Memory B cell (primary cell): Measurements from ENCODE around the gene BASP1.
A peak's percentile ranks its signal among the peaks of the same experiment; 100 is the strongest.
"Not testable (repeated sequence)": the region's sequence is repeated elsewhere in the genome, so short reads cannot be mapped to it uniquely, and the experiment has no call there.

Source experiments
- ATAC-seq: fragments of 150-1000 bp; cut with Tn5 transposase; 2 replicates; pipeline ENCODE4 v1.10.0; 2021; ENCODE audit warnings: low read depth, mild to moderate bottlenecking, moderate library complexity
- DNase-seq, 2 donors: peaks; one replicate each; pipeline ENCODE4 v3.0.0; 2022; ENCODE audit warnings: low spot score in 2 of 2
- H3K27ac Mint-ChIP-seq: one replicate; pipeline ENCODE4 v1.8.0; 2022; ENCODE audit warnings: mild to moderate bottlenecking, moderate library complexity, mixed read lengths
- H3K27me3 Mint-ChIP-seq: one replicate; pipeline ENCODE4 v1.8.0; 2022; ENCODE audit warnings: mixed read lengths
- H3K36me3 Mint-ChIP-seq: one replicate; pipeline ENCODE4 v1.8.0; 2022; ENCODE audit warnings: mild to moderate bottlenecking, mixed read lengths
- H3K4me1 Mint-ChIP-seq: one replicate; pipeline ENCODE4 v1.8.0; 2022; ENCODE audit warnings: mixed read lengths
- H3K4me3 Mint-ChIP-seq: one replicate; pipeline ENCODE4 v1.8.0; 2022; ENCODE audit warnings: mild to moderate bottlenecking, moderate library complexity, mixed read lengths
- H3K9me3 Mint-ChIP-seq: one replicate; pipeline ENCODE4 v1.8.0; 2022; ENCODE audit warnings: mixed read lengths

Gene BASP1

DNA sequence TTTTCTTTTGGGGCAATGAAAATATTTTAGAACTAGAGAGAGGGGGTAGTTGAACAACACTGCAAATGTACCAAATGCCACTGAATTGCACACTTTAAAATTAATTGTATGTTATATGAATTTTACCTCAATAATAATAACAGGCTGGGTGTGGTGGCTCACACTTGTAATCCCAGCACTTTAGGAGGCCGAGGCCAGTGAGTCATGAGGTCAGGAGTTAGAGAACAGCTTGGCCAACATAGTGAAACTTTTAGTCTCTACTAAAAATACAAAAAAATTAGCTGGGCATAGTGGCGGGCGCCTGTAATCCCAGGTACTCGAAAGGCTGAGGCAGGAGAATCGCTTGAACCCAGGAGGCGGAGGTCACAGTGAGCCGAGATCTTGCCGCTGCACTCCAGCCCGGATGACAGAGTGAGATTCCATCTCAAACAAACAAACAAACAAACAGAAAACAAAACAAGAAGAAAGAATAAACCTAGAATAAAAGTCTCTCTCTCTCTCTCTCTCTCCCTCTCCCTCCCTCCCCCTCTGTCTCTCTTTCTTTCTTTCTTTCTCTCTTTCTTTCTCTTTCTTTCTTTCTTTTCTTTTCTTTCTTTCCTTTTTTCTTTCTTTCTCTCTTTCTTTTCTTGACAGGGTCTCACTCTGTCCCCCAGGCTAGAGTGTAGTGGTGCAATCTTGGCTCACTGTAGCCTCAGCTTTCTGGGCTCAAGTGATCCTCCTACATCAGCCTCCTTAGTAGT, 91.1 kb downstream of the BASP1 start:
- H3K36me3 Mint-ChIP-seq, result no peaks in the 10 kb centered on the region
- H3K4me3 Mint-ChIP-seq, result no peak overlapping the region
- no peak for ATAC-seq
- no peaks in the 10 kb centered on the region for H3K9me3 Mint-ChIP-seq
- no peaks in the 10 kb centered on the region for H3K4me1 Mint-ChIP-seq
- no peaks in the 10 kb centered on the region for H3K27me3 Mint-ChIP-seq
- H3K27ac Mint-ChIP-seq, result no peak overlapping the region
- no peak for DNase-seq

DNA sequence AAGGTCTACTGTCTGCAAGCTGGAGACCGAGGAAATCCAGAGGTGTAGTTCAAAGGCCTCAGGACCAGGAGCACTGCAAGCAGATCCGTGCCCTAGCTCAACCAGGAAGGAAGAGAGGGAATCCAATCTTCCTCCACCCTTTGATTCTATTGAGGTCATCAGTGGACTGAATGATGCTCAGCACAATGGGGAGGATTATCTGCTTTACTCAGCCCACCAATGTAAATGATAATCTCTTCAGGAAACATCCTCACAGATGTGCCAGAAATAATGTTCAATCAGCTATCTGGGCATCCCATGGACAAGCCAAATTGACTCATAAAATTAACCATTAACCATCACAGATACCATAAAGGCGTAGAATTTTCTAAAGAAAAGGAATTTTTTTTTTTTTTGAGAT, 92.0 kb downstream of the BASP1 start:
- no peaks in the 10 kb centered on the region for H3K27me3 Mint-ChIP-seq
- ATAC-seq, result no peak

DNA sequence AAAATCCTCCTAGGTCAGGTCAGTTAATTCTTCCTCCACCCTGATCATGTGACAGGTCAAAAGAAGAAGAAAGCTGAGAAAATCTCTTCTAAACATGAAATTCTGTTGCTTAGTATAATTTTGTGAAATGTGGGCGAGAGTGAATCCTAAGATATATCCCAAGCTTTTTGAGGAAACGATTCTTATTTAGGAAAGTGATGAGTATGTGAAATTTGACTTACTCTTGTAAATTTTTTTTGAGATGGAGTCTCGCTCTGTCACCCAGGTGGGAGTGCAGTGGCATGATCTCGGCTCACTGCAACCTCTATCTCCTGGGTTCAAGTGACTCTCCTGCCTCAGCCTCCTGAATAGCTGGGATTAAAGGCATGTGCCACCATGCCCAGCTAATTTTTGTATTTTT, 93.1 kb downstream of the BASP1 start:
- H3K36me3 Mint-ChIP-seq, H3K27ac Mint-ChIP-seq, H3K9me3 Mint-ChIP-seq, ATAC-seq, H3K4me3 Mint-ChIP-seq, H3K27me3 Mint-ChIP-seq, DNase-seq, H3K4me1 Mint-ChIP-seq: not testable (repeated sequence)

More for the DNA sequence above, 92.0 kb downstream of the BASP1 start:
- Mint-ChIP-seq H3K9me3 (no peaks in the 10 kb centered on the region), H3K4me1 (no peaks in the 10 kb centered on the region), H3K36me3 (no peaks in the 10 kb centered on the region), H3K27ac (no peak overlapping the region), H3K4me3 (no peak overlapping the region)
- DNase-seq, result no peak

DNA sequence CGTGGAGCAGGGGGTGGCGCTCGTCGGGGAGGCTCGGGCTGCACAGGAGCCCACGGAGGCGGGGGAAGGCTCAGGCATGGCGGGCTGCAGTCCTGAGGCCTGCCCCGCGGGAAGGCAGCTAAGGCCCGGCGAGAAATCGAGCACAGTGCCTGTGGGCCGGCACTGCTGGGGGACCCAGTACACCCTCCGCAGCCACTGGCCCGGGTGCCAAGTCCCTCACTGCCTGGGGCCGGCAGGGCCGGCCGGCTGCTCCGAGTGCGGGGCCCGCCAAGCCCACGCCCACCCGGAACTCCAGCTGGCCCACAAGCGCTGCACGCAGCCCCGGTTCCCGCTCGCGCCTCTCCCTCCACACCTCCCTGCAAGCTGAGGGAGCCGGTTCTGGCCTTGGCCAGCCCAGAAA, 94.4 kb downstream of the BASP1 start:
- H3K4me3 Mint-ChIP-seq, ATAC-seq, H3K27ac Mint-ChIP-seq, DNase-seq, H3K9me3 Mint-ChIP-seq, H3K36me3 Mint-ChIP-seq, H3K27me3 Mint-ChIP-seq: not testable (repeated sequence)
- peaks cover 14% of the 10 kb centered on the region for H3K4me1 Mint-ChIP-seq

DNA sequence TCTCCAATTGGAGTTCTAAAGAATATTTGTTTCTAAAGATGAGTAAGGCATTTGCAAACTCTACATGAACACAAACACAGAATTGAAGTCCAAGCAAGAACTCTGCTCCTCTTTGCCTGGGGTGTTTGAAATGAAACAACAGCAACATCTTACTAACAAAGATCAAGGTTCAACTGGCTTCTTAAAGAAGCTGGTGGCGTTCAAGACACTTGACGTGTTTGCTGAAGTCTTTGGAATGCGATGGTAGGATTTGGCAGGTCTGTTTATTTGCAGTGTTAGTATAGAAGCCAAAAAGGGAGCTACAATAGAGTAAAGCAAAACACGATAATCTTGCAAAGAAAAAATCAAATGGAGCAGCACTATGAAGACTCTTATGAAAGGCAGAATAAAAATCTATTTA, 94.9 kb downstream of the BASP1 start:
- no peak for DNase-seq
- no peak overlapping the region for H3K27ac Mint-ChIP-seq
- H3K27me3 Mint-ChIP-seq, result no peaks in the 10 kb centered on the region
- H3K4me1 Mint-ChIP-seq, result peaks cover 18% of the 10 kb centered on the region
- H3K4me3 Mint-ChIP-seq, result no peak overlapping the region
- H3K36me3 Mint-ChIP-seq, result no peaks in the 10 kb centered on the region
- no peaks in the 10 kb centered on the region for H3K9me3 Mint-ChIP-seq
- no peak for ATAC-seq

DNA sequence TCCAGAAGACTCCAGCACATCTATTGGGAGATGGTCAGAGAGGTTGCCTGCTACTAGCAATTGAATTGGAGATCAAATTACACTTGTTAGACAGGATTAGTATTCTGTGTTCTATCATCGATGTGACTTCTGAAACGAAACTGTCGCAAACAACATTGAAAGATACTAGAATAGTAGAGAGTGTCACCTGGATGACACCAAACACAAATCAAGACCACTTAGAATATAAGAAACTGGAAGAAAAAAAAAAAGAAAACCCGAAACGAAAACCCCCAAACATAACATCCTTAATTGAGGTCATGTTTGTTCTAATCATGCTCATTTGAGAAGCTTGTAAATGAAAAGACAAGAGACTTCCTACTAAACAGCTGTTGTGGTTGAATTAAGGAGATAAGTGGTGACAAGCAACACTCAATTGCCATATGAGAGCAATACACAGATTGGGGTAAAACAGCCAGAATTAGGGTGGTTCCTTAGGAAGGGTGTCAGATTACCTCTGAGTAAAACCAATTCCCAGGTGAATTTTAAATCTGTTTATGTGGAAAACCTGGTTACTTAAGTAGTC, 97.6 kb downstream of the BASP1 start:
- H3K27ac Mint-ChIP-seq, result peak overlapping the region; percentile 40
- H3K27me3 Mint-ChIP-seq, result no peaks in the 10 kb centered on the region
- H3K9me3 Mint-ChIP-seq, result peaks cover 3% of the 10 kb centered on the region
- peaks cover 36% of the 10 kb centered on the region for H3K4me1 Mint-ChIP-seq
- H3K4me3 Mint-ChIP-seq, result no peak overlapping the region
- ATAC-seq, result peak; percentile 31
- peaks cover 2% of the 10 kb centered on the region for H3K36me3 Mint-ChIP-seq
- DNase-seq, result no peak

DNA sequence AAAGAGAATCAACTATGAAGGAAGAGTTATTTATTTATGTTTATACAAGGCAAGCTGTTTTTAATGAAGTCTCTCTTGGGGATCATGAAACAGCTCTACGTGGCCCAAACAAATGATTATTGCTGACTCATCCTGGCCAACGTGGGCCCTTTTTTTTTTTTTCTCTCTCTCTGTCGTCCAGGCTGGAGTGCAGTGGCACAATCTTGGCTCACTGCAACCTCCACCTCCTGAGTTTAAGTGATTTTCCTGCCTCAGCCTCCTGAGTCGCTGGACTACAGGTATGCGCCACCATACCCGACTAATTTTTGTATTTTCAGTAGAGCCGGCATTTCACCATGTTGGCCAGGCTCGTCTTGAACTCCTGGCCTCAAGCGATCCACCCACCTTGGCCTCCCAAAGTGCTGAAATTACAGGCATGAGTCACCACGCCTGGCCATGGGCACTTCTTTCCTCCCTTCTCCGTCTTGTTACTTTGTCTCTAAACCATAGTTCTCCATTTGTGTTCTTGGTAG, 98.3 kb downstream of the BASP1 start:
- no peak overlapping the region for H3K4me3 Mint-ChIP-seq
- peaks cover 39% of the 10 kb centered on the region for H3K4me1 Mint-ChIP-seq
- peaks cover 3% of the 10 kb centered on the region for H3K9me3 Mint-ChIP-seq
- no peak for DNase-seq
- peaks cover 2% of the 10 kb centered on the region for H3K36me3 Mint-ChIP-seq
- no peak for ATAC-seq
- H3K27ac Mint-ChIP-seq, result no peak overlapping the region
- no peaks in the 10 kb centered on the region for H3K27me3 Mint-ChIP-seq

DNA sequence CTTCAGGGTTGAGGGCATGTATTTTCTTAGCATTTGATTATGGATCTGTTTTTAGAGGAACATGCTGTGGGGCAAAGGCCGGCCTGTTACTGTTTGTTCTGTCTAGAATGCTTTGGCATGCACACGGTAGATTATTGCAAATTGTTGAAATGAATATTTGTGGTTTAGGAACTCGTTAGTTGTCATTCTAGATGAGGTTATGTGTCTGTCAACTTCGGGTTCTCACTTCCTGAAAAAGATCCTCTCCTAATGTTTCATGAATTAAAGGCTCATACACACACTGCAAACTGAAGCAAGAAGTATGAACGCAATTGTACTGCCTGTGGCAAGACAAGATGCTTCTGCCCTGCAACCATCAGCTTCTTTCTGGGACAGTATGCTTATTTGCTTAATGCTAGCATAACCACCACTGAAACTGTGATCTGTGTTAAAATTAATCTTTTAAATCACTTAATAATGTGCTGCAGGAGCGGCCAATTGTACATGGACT, 99.6 kb downstream of the BASP1 start:
- Mint-ChIP-seq H3K36me3 (peaks cover 2% of the 10 kb centered on the region), H3K4me3 (peak overlapping the region; percentile 55)
- ATAC-seq, result peak; percentile 52

DNA sequence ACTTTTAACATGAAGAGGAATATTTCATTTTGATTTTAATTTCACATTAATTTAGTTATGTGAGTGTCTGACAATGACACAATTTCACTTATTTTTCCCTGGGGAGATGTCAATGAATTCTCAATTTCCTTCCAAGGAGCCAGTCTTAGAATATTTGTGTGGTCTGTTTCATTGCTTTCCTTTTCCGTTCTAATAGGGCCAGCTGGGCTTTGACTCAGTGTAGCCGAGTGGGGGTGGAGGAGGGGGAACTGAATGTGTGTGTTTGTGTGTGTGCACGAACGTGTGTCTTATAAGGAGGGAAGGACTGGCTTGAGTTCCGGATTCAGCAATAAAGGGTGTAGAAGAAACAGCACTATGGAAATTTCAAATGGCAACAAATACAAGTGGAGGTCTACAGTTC, 100.0 kb downstream of the BASP1 start:
- Mint-ChIP-seq H3K4me1 (peaks cover 39% of the 10 kb centered on the region), H3K27me3 (no peaks in the 10 kb centered on the region), H3K27ac (peak overlapping the region; percentile 70), H3K4me3 (peak overlapping the region; percentile 55), H3K36me3 (peaks cover 2% of the 10 kb centered on the region), H3K9me3 (peaks cover 3% of the 10 kb centered on the region)
- ATAC-seq (no peak), DNase-seq (no peak)

More for the DNA sequence above, 99.6 kb downstream of the BASP1 start:
- peaks cover 39% of the 10 kb centered on the region for H3K4me1 Mint-ChIP-seq
- peak overlapping the region; percentile 70 for H3K27ac Mint-ChIP-seq
- peaks cover 3% of the 10 kb centered on the region for H3K9me3 Mint-ChIP-seq
- H3K27me3 Mint-ChIP-seq, result no peaks in the 10 kb centered on the region
- peak; percentile 14 for DNase-seq

DNA sequence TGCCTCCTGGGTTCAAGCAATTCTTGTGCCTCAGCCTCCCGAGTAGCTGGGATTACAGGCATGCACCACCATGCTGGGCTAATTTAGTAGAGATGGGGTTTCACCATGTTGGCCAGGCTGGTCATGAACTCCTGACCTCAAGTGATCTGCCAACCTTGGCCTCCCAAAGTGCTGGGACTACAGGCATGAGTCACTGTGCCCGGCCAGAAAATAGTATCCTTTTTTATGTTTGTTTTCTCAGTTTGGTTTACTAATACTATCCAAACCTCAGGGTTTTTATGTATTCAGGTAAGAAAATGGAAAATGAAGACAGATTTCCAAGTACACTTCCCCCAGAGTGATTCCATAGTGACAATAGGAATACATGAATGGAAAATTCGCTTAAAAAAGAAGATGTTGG, 101.7 kb downstream of the BASP1 start:
- DNase-seq, H3K36me3 Mint-ChIP-seq, ATAC-seq, H3K4me3 Mint-ChIP-seq, H3K27me3 Mint-ChIP-seq, H3K9me3 Mint-ChIP-seq: not testable (repeated sequence)
- Mint-ChIP-seq H3K27ac (peak overlapping the region; percentile 83), H3K4me1 (peaks cover 39% of the 10 kb centered on the region)

DNA sequence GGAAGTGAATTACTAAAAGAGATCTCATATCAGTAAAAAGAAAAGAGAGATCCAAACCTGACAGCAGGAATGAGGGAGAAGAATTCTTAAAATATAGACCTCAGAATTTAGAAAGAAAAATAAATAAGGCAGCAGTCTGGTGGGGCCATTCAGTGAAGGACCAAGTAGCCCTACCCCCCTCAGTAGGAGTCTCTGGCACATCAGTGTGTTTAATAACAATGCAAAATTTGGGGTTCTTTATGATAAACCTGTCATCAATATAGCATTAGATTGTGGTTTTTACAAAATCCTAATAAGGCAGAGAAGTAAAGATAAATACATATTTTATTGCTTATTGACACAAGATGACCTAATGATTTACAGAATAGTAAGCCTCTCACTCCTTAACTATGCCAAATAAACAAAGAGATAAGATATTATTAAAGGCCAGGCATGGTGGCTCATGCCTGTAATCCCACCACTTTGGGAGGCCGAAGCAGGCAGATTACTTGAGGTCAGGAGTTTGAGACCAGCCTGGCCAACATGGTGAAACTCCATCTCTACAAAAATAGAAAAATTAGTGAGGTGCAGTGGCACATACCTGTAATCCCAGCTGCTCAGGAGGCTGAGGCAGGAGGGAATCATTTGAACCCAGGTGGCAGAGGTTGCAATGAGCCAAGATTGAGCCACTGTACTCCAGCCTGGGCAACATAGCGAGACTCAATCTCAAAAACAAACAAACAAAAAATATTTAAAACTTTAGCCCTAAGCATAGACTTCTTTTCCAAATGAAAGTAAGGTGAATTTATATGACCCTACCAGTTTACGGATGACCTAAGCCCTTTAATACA, 108.6 kb downstream of the BASP1 start:
- DNase-seq, result no peak
- no peaks in the 10 kb centered on the region for H3K4me1 Mint-ChIP-seq
- H3K9me3 Mint-ChIP-seq, result peaks cover 6% of the 10 kb centered on the region
- no peak for ATAC-seq
- no peak overlapping the region for H3K27ac Mint-ChIP-seq
- no peaks in the 10 kb centered on the region for H3K27me3 Mint-ChIP-seq
- H3K36me3 Mint-ChIP-seq, result no peaks in the 10 kb centered on the region
- no peak overlapping the region for H3K4me3 Mint-ChIP-seq
